NB4 (cell line): Measurements from ENCODE around the gene SELENOK.

ENCODE experiments used
- CTCF ChIP-seq: IDR thresholded peaks from one replicate; pipeline ENCODE4 v1.5.1; 2012; ENCODE audit warnings: low read depth, low read length
- MAX ChIP-seq: IDR thresholded peaks from 2 replicates; pipeline ENCODE4 v1.6.1; 2011; ENCODE audit warnings: low read depth, low read length
- MYC ChIP-seq: IDR thresholded peaks from 2 replicates; pipeline ENCODE4 v1.6.1; 2011; ENCODE audit warnings: low read depth, low read length
- POLR2A ChIP-seq: IDR thresholded peaks from 2 replicates; pipeline ENCODE4 v1.6.1; 2011; ENCODE audit warnings: mild to moderate bottlenecking; ENCODE audit not compliant: insufficient read length; ENCODE audit errors: extremely low read depth

- TF ChIP-seq POLR2A (peak; percentile 80), MAX (no peak; the same call in 1 of the 2 replicates), MYC (0 out of 2 replicates have a peak, but pooled peaks have one; percentile 34), CTCF (no peak)
Measured at GRCh38 chr3:53881691-53882593, 9.7 kb downstream of the SELENOK start, which contains the start of gene ACTR8.
